Thoracic aorta (tissue), 2 donors: ENCODE data around the gene RSRC1. TPM values are rescaled to one million over a fixed set of nuclear protein-coding genes. Genes with fewer than 3 reads are reported as not detected.
"Not testable (repeated sequence)": the region's sequence is repeated elsewhere in the genome, so short reads cannot be mapped to it uniquely, and the experiment has no call there.

Experiments
- ATAC-seq: fragments of 150-250 bp; one replicate; pipeline ENCODE4 v1.8.0; 2017; ENCODE audit warnings: low read depth; ENCODE audit not compliant: insufficient number of reproducible peaks, low FRiP score
- DNase-seq: peaks from one replicate; pipeline ENCODE4 v3.0.0-alpha.2; 2020; ENCODE audit warnings: low spot score
- H3K27ac ChIP-seq, 2 donors: fragments of 200-600 bp; sonication (generic); 1 replicate in 1 of 2; 2 replicates in 1 of 2; pipeline ENCODE4 v1.5.1; 2016; ENCODE audit warnings: mild to moderate bottlenecking in 2 of 2, moderate library complexity in 2 of 2
- H3K27me3 ChIP-seq: fragments of 200-600 bp; sonication (generic); replicated peaks from 2 replicates; pipeline ENCODE4 v1.6.0; 2016; ENCODE audit warnings: mild to moderate bottlenecking; ENCODE audit not compliant: insufficient read depth
- H3K36me3 ChIP-seq: fragments of 200-600 bp; sonication (generic); one replicate; pipeline ENCODE4 v1.5.1; 2016
- H3K4me1 ChIP-seq, 2 donors: fragments of 200-600 bp; sonication (generic); 1 replicate in 1 of 2; 2 replicates in 1 of 2; pipeline versions ENCODE4 v1.5.1 to v1.6.0; 2016; ENCODE audit warnings: low read depth in 2 of 2, mild to moderate bottlenecking in 1 of 2; ENCODE audit not compliant: control insufficient read depth in 1 of 2
- H3K4me3 ChIP-seq: fragments of 200-600 bp; sonication (generic); 2 replicates; pipeline ENCODE4 v1.5.1; 2016; ENCODE audit warnings: mild to moderate bottlenecking
- H3K9me3 ChIP-seq: fragments of 200-600 bp; sonication (generic); 2 replicates; pipeline ENCODE4 v1.5.1; 2016
- total RNA-seq, 2 donors: library from RNA; depleted of rRNA; stranded (reverse); fragments of >200 nt; gene quantifications; one replicate each; pipeline versions ENCODE4 v1.1.0 to v1.2.3, GENCODE V29; 2016
- TF ChIP-seq, protein P1 (sequence below): fragments of 200-600 bp; sonication (generic); IDR thresholded peaks from one replicate; pipeline ENCODE4 v1.5.1; 2019; ENCODE audit warnings: antibody characterized with exemption

The RSRC1 gene, protein sequence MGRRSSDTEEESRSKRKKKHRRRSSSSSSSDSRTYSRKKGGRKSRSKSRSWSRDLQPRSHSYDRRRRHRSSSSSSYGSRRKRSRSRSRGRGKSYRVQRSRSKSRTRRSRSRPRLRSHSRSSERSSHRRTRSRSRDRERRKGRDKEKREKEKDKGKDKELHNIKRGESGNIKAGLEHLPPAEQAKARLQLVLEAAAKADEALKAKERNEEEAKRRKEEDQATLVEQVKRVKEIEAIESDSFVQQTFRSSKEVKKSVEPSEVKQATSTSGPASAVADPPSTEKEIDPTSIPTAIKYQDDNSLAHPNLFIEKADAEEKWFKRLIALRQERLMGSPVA
- 10 to 100 TPM; 26.6 to 39.5 TPM for total RNA-seq

DNA sequence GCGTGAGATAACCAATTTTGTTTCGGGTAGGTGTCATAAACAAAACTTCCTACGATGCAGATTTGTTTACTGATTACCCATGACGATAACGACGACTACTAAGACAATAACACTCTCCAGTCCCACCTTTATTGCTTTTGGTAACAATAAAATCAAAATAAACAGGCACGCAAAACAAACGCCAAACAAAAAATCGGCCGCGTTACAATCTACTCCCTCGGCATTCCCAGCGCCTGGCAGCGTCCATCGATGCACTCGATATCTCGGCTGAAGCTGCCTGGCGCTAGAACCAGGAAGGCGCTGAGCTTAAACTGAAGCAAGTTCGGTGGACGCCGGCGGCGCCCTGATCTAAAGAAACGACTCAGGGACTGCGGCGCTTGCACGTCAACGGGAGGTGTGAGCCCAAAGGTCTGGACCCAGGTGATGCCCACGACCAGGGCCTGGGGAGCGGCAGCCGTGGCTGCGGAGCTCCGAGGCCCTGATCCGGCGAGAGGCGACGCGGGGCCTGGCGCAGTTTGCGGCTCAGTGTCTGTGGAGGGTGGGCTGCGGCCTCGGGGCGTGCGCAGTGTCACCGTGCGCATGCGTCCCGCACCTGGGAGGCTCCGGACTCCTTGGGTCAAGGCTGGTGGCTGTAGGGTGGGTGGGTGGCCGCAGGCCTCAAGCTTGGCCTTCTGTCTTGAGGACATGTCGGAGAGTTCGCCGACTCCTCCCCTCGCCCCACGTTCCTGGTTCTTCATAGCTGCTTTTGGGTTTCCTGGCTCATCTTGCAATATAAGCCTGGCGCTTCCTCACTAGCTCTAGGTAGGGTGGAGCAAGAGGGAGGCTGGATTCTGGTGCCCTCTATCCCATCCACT is at the start of gene RSRC1:
TSS of gene RSRC1 (plus strand) at position 286 of the 854 bp plus-strand sequence. CDS start 12,016 bp downstream, outside the sequence.
- peaks cover 8 to 40% of the 10 kb centered on the region in 2 donors for H3K4me1 ChIP-seq
- TF ChIP-seq, protein P1, sequence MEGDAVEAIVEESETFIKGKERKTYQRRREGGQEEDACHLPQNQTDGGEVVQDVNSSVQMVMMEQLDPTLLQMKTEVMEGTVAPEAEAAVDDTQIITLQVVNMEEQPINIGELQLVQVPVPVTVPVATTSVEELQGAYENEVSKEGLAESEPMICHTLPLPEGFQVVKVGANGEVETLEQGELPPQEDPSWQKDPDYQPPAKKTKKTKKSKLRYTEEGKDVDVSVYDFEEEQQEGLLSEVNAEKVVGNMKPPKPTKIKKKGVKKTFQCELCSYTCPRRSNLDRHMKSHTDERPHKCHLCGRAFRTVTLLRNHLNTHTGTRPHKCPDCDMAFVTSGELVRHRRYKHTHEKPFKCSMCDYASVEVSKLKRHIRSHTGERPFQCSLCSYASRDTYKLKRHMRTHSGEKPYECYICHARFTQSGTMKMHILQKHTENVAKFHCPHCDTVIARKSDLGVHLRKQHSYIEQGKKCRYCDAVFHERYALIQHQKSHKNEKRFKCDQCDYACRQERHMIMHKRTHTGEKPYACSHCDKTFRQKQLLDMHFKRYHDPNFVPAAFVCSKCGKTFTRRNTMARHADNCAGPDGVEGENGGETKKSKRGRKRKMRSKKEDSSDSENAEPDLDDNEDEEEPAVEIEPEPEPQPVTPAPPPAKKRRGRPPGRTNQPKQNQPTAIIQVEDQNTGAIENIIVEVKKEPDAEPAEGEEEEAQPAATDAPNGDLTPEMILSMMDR: no peak
- DNase-seq: peak; percentile 44
- peak within 1 kb of the TSS in 1 of 2 donors; percentile 60 for H3K27ac ChIP-seq
- H3K36me3 ChIP-seq: no peaks in the 10 kb centered on the region
- peak; percentile 58 for ATAC-seq
- peak within 1 kb of the TSS; percentile 95 for H3K4me3 ChIP-seq
- H3K27me3 ChIP-seq: no peaks in the 10 kb centered on the region
- no peaks in the 10 kb centered on the region for H3K9me3 ChIP-seq

DNA sequence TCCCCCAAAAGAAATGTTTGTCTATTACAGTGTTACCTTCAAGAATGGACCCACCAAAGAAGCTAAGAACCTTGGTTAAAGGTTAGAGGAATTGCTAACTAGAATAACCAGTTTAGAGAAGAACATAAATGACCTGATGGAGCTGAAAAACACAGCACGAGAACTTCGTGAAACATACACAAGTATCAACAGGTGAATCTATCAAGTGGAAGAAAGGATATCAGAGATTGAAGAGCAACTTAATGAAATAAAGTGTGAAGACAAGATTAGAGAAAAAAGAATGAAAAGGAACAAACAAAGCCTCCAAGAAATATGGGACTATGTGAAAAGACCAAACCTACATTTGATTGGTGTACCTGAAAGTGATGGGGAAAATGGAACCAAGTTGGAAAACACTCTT is 44.3 kb upstream of the RSRC1 start:
- not testable (repeated sequence) for H3K4me3 ChIP-seq, H3K4me1 ChIP-seq, H3K27me3 ChIP-seq, DNase-seq, H3K9me3 ChIP-seq, H3K36me3 ChIP-seq, ATAC-seq, H3K27ac ChIP-seq

DNA sequence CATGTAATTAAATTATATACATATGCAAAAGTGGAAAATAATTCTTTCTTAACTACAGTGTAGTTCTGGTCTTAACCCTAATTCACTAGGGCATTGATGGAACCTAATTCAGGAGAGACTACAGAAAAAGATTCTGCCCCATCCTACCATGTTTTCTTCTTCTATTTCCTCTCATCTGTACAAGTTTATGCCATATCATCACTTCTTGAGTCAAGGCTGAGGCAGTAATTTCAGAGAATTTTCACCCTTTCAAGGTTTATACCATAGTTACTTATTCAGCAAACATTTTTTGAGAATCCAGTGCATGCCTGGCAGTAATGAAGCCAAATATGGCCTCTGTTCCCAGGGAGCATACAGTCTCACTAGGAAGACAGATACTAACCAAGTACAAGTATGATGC is 37.1 kb upstream of the RSRC1 start:
- Histone ChIP-seq H3K4me1 (no peaks in the 10 kb centered on the region), H3K27me3 (no peaks in the 10 kb centered on the region), H3K27ac (no peak overlapping the region), H3K36me3 (no peaks in the 10 kb centered on the region), H3K9me3 (no peaks in the 10 kb centered on the region), H3K4me3 (no peak overlapping the region)
- ATAC-seq (no peak), DNase-seq (no peak)
- TF ChIP-seq, protein P1: no peak

DNA sequence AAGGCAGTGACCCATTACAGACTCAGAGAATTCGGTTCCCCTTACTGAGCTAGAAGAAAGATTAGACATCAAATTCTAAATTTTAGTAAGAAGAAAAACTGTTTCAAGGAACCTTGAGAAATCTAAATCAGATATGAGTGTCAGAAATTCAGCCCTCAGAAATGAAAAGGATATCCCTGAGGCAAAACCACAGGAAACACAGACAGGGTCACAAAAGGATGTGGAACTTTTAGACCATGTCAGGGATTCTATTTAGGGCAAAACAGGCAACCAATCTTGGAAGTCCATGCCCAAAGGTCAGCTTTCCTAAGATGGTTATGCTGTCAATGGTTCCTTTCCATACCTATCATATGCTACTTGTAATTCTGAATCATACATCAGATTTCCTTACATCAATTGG is 35.3 kb upstream of the RSRC1 start:
- no peaks in the 10 kb centered on the region for H3K27me3 ChIP-seq
- H3K9me3 ChIP-seq: no peaks in the 10 kb centered on the region
- no peaks in the 10 kb centered on the region for H3K36me3 ChIP-seq
- ATAC-seq (no peak), DNase-seq (no peak)
- H3K4me3 ChIP-seq: no peak overlapping the region
- no peak overlapping the region for H3K27ac ChIP-seq
- no peaks in the 10 kb centered on the region for H3K4me1 ChIP-seq
- TF ChIP-seq, protein P1: no peak

DNA sequence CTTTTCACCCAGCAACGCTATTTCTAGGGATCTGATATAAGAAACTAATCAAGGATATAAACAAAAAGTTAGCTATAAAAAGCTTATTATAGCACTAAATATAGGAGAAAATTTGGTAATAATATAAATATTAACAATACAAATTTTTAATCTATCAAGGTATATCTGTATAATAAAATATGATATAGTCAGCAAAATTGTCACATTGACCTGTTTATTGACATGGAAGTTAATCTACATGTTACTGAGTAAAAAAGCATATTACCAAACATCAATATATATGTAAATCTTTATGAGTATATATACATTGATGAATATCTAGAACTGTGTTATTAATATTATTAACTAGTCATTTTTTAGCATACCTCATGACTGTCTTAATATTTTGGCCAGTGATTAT is 30.3 kb upstream of the RSRC1 start:
- Histone ChIP-seq H3K4me3 (no peak overlapping the region), H3K4me1 (no peaks in the 10 kb centered on the region), H3K27me3 (no peaks in the 10 kb centered on the region), H3K27ac (no peak overlapping the region), H3K36me3 (no peaks in the 10 kb centered on the region), H3K9me3 (no peaks in the 10 kb centered on the region)
- ATAC-seq: no peak
- TF ChIP-seq, protein P1: no peak
- DNase-seq: no peak
